ENCODE data around the gene IFNL3. TPM values are rescaled to one million over a fixed set of nuclear protein-coding genes. Genes with fewer than 3 reads are reported as not detected.
A peak's percentile ranks its signal among the peaks of the same experiment; 100 is the strongest.

IFNL3 gene
- total and polyA plus RNA-seq, 8 donors, result not detected

- peak in 1 of 4 donors; percentile 15 for TF ChIP-seq CTCF (IDR thresholded peaks at IDR 0.05)
- Histone ChIP-seq H3K4me1 (peaks cover 3 to 11% (median 8%) of the 10 kb centered on the region in 3 donors), H3K27ac (no peak overlapping the region), H3K9me3 (no peaks in the 10 kb centered on the region), H3K4me3 (no peak overlapping the region), H3K36me3 (no peaks in the 10 kb centered on the region), H3K27me3 (no peaks in the 10 kb centered on the region)
- peak in 1 of 4 donors; percentile 16 for ATAC-seq
- intact Hi-C loops (cut with DNase I), result loop anchor here in 1 of 3 donors (10.0 kb wide), 1 partner anchor 112 kb away; the partner anchor contains the start of gene LRFN1
- DNase-seq, result peak in 1 of 6 donors; percentile 47
- WGBS, 2 donors, result 59 to 78% methylated on average over 8 of the region's 8 CpGs
- FAIRE-seq, result no peak
Measured at GRCh38 chr19:39212375-39212742, 32.4 kb downstream of the IFNL3 start.

- Histone ChIP-seq H3K4me3 (no peak overlapping the region), H3K36me3 (no peaks in the 10 kb centered on the region), H3K27ac (no peak overlapping the region), H3K27me3 (no peaks in the 10 kb centered on the region), H3K9me3 (no peaks in the 10 kb centered on the region), H3K4me1 (peaks cover 3 to 11% (median 9%) of the 10 kb centered on the region in 3 donors)
- DNase-seq (peak in 1 of 6 donors; percentile 23), ATAC-seq (no peak), FAIRE-seq (no peak)
- intact Hi-C loops (cut with DNase I), result loop anchor here in 1 of 3 donors (10.0 kb wide), 1 partner anchor 113 kb away; the partner anchor contains the start of gene LRFN1
- no peak for TF ChIP-seq CTCF (IDR thresholded peaks at IDR 0.05)
- WGBS, 2 donors, result 84 to 87% methylated on average over 13 of the region's 13 CpGs
Measured at GRCh38 chr19:39211731-39212374, 33.0 kb downstream of the IFNL3 start.

- WGBS, 2 donors, result 12 to 25% methylated on average over 7 of the region's 7 CpGs
- no peaks in the 10 kb centered on the region for H3K9me3 ChIP-seq
- intact Hi-C loops (cut with DNase I), result no loop called here
- TF ChIP-seq CTCF (IDR thresholded peaks at IDR 0.05), result no peak
- peak overlapping the region in 3 of 4 donors; percentile 22 to 73 (median 62) for H3K27ac ChIP-seq
- ATAC-seq, result peak in 3 of 4 donors; percentile 10 to 17 (median 11)
- H3K4me3 ChIP-seq, result no peak overlapping the region
- FAIRE-seq, result no peak
- H3K4me1 ChIP-seq, result peaks cover 8 to 17% (median 9%) of the 10 kb centered on the region in 3 donors
- no peaks in the 10 kb centered on the region for H3K36me3 ChIP-seq
- DNase-seq, result peak in 2 of 6 donors; percentile 8 to 41
- no peaks in the 10 kb centered on the region for H3K27me3 ChIP-seq
Measured at GRCh38 chr19:39209196-39209595, 35.6 kb downstream of the IFNL3 start.

- H3K9me3 ChIP-seq, result no peaks in the 10 kb centered on the region
- H3K4me1 ChIP-seq, result peaks cover 8 to 17% (median 9%) of the 10 kb centered on the region in 3 donors
- intact Hi-C loops (cut with DNase I), result no loop called here
- no peaks in the 10 kb centered on the region for H3K36me3 ChIP-seq
- H3K27ac ChIP-seq, result peak overlapping the region; percentile 22 to 73 (median 48)
- no peaks in the 10 kb centered on the region for H3K27me3 ChIP-seq
- FAIRE-seq (no peak), DNase-seq (peak in 4 of 6 donors; percentile 37 to 73 (median 64)), ATAC-seq (peak in 3 of 4 donors; percentile 3 to 24 (median 4))
- H3K4me3 ChIP-seq, result no peak overlapping the region
- WGBS, 2 donors, result 34 to 46% methylated on average over 9 of the region's 9 CpGs
- TF ChIP-seq CTCF (IDR thresholded peaks at IDR 0.05), result no peak
Measured at GRCh38 chr19:39208175-39208795, 36.5 kb downstream of the IFNL3 start.

Measured in pancreas (tissue), 10 donors.